CD1c-positive myeloid dendritic cell (primary cell): ENCODE measurements around the gene SLC26A8.
A peak's percentile ranks its signal among the peaks of the same experiment; 100 is the strongest.
"Not testable (repeated sequence)": the region's sequence is repeated elsewhere in the genome, so short reads cannot be mapped to it uniquely, and the experiment has no call there.

ENCODE experiments used
- DNase-seq: peaks from one replicate; pipeline ENCODE4 v3.0.0-alpha.2; 2016; ENCODE audit errors: extremely low spot score

The SLC26A8 gene

DNA sequence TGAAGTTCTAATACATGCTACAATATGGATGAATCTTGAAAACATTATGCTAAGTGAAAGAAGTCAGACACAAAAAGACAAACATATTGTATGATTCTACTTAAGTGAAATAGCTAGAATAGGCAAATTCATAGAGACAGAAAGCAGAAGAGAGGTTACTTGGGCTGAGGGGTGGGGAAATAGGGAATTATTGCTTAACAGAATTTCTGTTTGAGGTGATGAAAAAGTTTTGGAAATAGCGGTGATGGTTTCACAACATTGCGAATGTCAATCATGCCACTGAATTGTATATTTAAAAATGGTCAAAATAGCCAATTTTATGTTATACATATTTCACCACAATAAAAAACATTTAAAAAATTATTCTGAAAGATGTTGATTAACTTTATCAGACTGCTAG is 6.1 kb downstream of the SLC26A8 start:
- DNase-seq: peak; percentile 67

DNA sequence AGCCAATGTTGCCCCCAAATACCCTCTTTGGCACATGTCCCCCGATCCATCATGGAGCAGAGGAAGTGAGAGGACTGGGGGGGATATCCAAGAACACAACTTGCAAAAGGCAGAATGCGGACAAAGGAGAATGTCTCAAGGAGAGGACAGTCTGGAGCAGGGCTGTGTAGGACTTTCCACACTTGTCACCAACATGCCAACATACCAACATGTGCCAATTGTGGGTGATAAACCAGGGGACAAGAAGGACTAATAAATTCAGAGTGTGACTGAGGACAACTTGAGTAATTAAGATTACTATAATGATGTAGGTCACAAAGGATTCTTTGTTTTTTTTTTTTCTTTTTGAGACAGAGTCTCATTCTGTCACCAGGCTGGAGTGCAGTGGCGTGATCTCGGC is 8.8 kb downstream of the SLC26A8 start:
- no peak for DNase-seq

DNA sequence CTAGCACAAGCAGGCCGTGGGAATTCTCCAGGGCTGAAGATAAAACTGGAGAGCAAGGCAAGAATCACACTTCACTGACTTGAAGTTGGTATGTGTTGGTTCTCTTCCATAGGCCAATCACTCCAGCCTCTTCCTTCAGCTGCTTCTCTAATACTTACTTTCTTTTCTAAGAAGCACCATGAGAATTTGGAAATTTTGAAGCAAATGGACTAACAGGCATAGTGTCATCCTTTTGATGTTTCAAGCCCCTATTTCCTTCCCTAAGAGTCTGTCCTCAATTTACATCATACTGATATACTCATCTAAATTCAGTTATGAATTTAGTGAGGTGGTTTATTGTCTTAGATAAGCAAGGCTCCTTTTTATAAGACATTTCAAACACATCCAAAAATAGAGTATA is 24.0 kb downstream of the SLC26A8 start:
- no peak for DNase-seq

DNA sequence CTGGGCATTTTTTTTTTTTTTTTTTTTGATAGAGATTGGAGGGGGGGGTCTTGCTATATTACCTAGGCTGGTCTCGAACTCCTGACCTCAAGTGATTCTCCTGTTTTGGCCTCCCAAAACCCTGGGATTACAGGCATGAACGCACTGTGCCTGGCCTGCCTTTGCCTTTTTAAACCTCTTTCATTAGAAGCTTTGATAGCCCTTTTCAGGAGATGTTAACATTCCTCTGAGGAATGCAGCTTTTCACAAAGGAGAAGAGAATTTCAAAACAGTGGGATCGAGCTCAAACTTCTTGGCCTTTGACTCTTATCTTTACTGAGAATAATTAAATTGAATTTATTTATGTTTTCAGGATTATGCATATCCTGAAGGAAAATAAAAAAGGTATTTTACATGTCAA is 31.3 kb downstream of the SLC26A8 start:
- no peak for DNase-seq

DNA sequence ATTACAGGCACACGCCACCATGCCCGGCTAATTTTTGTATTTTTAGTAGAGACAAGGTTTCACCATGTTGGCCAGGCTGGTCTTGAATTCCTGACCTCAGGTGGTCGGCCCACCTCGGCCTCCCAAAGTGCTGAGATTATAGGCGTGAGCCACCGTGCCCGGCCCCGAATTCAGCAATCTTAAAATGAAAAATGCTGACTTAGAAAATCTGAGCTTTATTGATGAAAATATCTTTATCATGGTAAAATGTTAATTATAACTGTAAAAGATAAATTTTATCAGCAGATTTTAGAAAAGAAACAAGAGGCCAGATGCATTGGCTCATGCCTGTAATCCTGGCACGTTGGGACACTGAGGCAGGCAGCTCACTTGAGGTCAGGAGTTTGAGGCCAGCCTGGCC is 36.4 kb downstream of the SLC26A8 start:
- DNase-seq: not testable (repeated sequence)

DNA sequence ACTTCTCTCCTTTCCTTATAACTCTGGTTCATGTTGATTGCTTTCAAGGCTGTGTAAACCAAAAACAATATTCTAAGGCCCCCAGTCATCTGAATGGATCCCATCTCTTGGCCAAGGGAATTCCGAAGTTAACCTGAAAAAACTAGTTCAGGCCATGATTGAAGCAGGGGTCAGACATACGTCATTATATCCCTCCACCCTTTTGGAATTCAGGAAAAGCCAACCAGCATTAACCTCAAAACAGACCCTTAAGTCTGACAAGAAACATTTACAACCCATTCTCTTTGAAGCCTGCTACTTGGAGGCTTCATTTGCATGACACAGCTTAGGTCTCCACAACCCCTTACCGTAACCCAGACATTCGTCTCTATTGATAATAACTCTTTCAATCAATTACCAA is 39.7 kb downstream of the SLC26A8 start:
- no peak for DNase-seq

DNA sequence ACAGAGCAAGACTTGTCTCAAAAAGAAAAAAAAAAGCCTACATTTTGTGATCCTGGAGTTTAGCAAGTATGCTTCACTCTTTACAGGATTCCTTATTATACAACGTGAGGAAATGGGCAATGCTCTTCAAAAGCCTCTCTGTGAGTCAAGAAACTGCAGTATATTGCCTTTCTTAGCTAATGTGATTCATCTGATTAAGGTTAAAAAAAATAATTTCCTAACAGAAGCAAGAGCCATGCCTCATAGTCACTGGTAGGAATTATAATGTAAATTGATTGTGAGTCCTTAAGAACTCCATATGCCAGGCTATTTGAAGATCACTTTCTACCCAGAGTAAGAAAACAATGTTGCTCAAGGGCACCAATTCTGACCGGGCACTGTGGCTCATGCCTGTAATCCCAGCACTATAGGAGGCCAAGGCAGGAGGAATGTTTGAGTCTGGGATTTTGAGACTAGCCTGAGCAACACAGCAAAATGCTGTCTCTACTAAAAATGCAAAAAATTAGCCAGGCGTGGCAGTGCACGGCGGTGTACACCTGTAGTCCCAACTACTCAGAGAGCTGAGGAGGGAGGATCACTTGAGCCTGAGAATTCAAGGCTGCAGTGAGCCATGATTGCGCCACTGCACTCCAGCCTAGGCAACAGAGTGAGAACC is 43.3 kb downstream of the SLC26A8 start:
- no peak for DNase-seq

DNA sequence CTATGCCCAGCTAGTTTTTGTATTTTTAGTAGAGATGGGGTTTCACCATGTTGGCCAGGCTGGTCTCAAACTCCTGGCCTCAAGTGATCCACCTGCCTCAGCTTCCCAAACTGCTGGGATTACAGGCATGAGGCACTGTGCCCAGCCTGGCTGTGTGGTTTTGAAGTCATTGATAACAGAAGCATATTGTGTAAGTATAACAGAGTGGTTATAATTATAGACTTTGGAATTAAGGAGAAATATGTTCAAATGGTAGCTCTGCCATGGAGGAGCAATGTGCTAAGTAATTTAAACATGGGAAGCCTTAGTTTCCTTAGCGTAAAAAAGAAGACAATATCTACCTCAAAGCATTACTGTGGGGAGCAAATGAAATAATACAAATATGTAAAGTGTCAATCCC is 44.3 kb downstream of the SLC26A8 start:
- DNase-seq: not testable (repeated sequence)

DNA sequence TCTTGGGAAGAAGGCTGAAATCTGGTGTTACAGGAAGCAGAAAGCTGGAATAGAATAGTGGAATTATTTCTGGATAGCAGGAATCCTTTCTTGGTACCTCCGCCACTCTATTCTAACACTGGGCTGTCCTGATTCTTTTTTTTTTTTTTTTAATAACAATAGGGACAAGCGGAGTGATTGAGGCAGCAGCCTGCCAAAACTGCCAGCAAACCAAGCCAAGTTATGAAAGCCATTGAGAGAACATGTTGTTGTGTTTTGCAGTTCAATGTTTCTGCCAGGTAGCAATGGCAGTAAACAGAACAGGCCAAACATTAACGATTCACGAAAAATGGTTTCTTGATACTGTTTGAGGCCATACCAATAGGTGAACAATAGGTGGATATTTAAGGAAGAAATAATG is 47.1 kb downstream of the SLC26A8 start:
- no peak for DNase-seq

DNA sequence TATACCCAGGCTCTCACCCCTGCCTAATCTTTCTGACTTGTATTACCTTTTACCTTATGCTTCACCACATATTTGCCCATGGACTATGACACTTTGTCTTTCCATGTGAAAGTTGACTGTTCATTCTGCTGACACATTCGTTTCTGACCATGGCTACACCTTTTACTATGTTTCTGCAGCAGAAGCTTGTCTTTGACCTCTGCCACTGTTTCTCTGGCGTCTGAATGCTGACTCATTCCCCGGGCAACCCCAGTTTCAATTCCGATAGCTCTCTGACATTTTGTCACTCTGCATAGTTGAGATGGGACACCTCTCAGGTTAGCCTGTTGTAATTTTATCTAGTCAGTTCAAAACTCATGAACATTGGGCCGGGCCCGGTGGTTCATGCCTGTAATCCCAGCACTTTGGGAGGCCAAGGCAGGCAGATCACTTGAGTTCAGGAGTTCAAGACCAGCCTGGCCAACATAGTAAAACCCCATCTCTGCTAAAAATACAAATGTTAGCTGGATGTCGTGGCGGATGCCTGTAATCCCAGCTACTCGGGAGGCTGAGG is 50.7 kb downstream of the SLC26A8 start:
- DNase-seq: peak; percentile 17

DNA sequence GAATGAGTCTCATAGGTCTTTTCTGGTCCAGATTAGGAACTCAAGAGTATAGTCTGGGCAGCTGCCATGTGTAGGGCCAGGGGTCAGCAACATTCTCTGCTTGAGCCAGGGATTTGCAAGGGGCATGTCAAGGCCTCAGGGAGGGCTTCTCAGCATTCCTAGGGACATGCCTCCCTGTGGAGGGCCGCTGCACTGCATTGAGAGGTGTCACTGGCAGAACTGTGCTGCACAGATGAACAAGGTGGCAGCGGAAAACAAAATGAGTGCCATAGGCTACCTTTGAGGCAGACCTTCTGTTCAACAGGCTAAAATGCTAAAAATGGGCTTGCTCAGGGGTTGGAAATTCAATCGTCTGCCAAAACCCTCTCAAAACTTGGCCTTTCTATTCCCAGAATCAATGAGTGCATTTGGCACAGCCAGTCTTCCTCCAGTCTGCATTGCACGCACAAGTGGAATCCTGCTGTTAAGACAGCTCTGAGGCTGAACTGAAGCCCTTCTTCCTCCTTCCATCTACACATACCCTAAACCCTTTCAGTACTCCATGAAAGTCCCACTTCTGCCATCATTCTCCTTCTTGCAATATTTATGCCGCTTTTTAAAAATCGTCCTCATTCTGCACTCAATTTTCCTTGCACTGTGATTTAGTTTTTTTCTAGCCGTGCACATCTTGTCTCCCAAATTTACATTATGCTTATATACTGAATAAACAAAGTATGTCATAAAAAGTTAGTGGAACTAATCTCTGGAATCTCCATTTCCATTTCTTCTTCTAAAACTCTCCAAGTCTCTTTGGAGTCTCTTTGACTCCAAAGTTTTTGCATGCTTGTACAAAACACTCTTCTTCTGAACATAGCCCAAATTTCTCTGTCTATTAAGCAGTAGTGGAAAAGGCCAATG is 51.7 kb downstream of the SLC26A8 start:
- no peak for DNase-seq

DNA sequence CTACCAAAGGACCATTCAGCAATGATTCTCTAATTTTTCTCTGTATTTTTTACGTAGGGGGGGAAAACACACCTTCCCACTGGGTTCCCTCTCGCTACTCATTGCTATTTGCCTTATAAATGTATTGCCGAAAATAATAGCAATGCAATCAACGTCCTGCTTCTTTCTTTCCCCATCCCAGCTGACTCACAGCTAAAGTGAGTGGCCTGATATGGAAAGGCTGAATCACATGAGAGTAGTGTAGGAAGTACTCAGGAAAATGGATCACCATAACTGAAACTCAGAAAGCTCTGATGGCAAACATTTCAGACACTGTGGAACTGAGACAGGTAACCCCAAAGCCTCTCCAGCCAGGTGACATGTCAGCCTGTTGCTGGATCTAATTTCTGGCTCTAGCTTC is 54.3 kb downstream of the SLC26A8 start:
- DNase-seq: peak; percentile 13

DNA sequence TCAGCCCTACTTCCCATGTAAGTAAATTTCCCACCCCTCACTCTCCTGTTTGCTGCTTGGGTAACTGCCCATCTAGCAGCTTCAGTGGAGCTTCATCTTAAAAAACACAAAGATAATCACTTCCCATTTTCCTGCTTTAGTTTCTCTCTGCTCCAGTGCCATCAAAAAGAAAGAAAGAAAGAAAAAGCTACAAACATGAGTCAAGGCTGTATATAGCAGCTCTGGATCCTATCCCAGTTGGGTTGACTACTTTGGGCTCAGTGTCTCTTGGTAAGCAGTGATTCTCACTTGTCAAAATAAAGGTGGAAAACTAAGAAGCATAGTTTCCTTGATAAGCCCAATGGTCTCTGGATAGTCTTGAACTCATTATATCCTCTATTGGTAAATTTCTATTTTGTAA is 54.8 kb downstream of the SLC26A8 start:
- DNase-seq: no peak

DNA sequence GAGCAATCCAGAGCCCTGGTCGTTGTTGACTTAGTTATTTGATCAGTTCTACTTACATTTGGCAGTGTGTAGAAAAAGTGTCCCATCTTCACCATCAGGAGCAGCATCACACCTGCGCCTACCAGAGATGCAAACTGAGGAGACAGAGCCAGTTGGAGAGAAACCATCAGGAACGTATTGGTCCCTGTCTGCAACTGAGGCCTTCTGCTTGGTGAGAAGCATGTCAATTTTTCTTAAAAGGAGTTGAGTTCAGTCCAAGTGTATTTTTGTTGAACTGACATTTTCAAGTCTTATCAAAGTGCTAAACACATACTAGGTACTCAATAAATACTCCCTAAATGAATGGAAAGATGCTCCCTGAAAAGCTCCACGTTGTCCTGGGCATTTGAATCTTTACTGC is 55.6 kb downstream of the SLC26A8 start:
- DNase-seq: no peak

DNA sequence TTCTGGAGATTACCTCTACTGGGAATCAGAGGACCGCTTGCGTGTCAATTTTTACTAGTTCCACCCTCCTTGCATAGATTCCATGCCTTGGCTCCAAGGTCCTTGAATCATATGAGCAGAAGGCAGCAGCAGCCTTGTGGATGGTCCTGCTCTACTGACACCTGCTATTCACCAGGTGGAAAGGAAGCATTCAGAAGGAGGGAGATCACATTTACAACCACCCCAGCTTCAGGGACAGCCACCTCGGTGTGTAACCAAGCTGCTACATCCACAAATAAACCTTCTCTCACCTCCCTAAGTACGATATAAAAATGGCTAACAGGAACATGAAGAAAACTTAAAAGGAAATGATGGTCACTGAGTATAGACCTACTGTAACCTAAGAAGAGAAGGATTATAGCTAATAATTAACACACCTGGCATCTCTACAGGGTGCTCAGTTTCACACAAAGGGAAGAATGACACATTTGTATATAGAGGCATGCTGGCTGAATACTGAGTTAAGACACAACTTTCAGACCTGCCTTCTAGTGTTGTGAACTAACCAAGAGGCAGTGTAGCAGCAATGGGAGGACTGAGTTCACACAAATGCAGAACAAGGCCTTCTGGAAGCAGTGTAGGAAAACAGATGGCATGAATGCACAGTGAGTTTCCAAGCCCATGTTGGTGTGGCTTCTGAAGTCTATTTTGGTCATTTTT is 57.2 kb downstream of the SLC26A8 start:
- DNase-seq: no peak

DNA sequence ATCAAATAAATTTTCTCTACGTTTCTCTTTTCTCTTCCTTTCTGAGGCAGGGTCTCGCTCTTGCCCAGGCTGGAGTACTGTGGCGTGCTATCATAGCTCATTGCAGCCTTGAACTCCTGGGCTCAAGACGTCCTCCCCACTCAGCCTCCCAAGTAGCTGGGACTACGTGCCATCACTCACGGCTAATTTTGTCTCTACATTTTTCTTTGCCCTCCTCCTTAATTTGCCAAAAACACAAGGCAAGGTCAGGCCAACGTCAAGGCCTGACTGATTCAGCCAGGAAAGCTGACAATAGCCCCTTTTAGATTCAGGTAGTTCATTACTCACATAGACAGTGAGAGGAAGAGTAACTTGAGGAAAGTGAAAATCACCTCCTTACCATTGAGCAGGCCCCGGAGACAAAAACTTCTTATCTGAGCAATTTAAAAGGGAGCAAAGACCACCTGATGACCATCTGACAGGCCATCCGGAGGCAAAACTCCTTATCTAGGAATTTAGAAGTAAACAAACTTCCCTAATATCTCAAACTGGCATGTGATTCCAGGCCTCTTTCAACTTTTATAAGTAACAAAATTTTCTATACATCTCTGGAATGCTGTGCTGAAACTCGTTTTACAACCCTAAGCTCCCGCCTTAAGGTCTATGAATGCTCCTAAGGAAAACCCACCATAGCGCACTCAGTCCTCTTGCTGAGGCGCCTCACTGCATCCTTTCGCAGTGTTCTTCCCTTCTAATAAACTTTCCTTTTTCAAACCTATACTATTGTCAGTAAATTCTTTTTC is 61.5 kb downstream of the SLC26A8 start:
- DNase-seq: no peak

DNA sequence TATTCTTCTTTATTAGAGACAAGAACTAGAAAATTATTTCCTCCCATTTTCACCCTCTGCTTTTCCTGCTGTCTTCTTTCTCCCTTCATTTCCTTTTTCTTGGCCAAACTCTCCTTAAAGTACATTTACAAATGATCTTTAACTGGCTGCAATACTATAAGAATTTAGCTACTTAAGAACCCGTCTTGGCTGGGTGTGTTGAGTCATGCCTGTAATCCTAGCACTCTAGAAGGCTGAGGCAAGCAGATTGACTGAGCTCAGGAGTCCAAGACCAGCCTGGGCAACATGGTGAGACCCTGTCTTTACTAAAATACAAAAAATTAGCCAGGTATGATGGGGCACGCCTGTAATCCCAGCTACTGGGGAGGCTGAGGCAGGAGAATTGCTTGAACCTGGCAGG is 64.3 kb downstream of the SLC26A8 start:
- no peak for DNase-seq

DNA sequence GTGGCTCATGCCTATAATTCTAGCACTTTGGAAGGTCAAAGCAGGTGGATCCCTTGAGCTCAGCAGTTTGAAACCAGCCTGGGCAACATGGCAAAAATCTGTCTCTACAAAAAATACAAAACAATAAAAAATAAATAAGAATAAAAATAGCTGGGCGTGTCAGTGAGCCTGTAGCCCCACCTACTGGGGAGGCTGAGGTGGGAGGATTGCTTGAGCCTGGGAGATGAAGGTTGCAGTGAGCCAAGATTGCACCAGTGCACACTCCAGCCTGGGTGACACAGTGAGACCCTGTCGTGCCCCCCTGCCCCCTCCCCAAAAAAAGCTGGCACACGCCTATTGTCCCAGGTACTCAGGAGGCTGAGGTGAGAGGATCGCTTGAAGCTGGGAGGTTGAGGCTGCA is 68.5 kb downstream of the SLC26A8 start:
- DNase-seq: no peak

DNA sequence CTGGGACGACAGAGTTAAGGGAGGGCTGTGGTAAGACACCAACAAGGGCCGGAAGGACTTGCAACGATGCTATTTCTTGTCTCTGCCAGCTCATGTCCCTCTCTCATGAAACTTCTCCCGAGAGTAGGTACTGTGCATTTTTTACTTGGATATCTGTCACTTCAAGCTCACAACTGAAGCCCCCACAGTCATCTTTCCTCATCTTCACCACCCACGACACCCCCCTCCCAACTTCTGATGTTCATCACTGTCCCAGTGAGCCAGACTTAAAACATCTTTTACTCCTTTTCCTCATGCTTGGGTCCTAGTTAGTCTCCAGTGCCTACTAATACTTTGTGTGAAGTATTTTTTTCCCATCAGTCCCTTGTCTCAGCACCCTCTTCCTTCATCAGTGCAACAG is 68.9 kb downstream of the SLC26A8 start:
- no peak for DNase-seq

DNA sequence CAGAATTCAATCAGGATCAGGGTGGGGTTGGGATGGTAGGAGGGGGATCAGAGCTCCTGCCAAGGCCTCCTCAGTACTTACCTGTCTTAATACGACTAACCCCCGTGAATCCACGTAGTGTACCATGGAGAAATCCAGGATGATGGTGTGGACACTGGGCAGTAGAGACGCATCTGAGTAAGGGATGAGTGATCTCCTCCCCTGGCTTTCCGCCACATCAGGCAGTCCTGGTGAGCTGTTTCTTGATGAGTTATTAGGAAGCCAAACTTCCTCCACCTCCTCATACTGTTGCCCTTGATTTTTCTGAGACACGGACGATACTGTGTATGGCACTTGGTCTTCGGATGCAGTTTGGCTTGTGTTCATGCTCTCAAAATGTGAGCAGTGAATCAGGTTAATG is 69.4 kb downstream of the SLC26A8 start:
- no peak for DNase-seq

DNA sequence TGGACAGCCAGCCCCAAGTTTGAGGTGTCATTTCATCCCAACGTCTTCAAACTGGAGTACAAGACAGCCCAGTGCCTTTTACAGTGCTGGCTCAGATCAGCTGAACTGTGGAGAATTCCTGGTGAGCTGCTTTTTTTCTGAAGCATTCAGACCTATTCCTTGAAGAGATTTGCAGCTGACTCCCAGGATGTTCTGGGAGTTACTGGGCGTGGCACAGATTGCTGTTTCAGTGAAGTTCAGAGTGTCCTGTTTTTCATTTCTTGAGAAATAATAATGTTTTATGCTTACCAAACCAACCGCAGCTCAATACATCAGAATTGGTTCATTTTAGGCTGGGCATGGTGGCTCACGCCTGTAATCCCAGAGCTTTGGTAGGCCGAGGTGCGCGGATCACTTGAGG is 70.1 kb downstream of the SLC26A8 start:
- DNase-seq: no peak

DNA sequence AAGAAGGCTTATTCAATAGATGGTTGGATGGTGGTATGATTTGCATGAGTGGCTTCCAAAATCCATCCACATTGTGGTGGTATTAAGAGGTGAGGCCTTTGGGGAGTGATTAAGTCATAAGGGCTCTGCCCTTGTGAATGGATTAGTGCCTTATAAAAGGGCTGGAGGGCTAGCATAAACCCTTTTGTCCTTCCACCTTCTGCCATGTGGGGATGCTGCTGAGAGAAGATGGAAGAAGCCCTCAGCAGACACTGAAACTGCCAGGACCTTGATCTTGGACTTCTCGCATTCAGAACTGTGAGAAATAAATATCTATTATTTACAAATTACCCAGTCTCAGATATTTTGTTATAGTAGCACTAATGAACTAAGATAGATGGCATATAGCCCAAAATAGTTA is 75.7 kb downstream of the SLC26A8 start:
- DNase-seq: no peak
